NB4 (cell line): Measurements from ENCODE around the gene JPH3.

Source experiments
- DNase-seq: peaks from one replicate; pipeline ENCODE4 v3.0.0; 2010; ENCODE audit warnings: low read depth
- H3K4me3 ChIP-seq: one replicate; pipeline ENCODE4 v1.5.1; 2011; ENCODE audit warnings: mild to moderate bottlenecking, low read depth, low read length, moderate library complexity
- MYC ChIP-seq: IDR thresholded peaks from 2 replicates; pipeline ENCODE4 v1.6.1; 2011; ENCODE audit warnings: low read depth, low read length
- POLR2A ChIP-seq: IDR thresholded peaks from 2 replicates; pipeline ENCODE4 v1.6.1; 2011; ENCODE audit warnings: mild to moderate bottlenecking; ENCODE audit not compliant: insufficient read length; ENCODE audit errors: extremely low read depth
- TF ChIP-seq, protein P1 (sequence below): IDR thresholded peaks from one replicate; pipeline ENCODE4 v1.5.1; 2012; ENCODE audit warnings: low read depth, low read length
- TF ChIP-seq, protein P2 (sequence below): IDR thresholded peaks from 2 replicates; pipeline ENCODE4 v1.6.1; 2011; ENCODE audit warnings: low read depth, low read length

The JPH3 gene

GRCh38 chr16:87671715-87672270, 69.5 kb downstream of the JPH3 start:
- no peak overlapping the region for H3K4me3 ChIP-seq
- no peak for TF ChIP-seq MYC
- TF ChIP-seq POLR2A = no peak
- TF ChIP-seq, protein P1, sequence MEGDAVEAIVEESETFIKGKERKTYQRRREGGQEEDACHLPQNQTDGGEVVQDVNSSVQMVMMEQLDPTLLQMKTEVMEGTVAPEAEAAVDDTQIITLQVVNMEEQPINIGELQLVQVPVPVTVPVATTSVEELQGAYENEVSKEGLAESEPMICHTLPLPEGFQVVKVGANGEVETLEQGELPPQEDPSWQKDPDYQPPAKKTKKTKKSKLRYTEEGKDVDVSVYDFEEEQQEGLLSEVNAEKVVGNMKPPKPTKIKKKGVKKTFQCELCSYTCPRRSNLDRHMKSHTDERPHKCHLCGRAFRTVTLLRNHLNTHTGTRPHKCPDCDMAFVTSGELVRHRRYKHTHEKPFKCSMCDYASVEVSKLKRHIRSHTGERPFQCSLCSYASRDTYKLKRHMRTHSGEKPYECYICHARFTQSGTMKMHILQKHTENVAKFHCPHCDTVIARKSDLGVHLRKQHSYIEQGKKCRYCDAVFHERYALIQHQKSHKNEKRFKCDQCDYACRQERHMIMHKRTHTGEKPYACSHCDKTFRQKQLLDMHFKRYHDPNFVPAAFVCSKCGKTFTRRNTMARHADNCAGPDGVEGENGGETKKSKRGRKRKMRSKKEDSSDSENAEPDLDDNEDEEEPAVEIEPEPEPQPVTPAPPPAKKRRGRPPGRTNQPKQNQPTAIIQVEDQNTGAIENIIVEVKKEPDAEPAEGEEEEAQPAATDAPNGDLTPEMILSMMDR = no peak
- TF ChIP-seq, protein P2, sequence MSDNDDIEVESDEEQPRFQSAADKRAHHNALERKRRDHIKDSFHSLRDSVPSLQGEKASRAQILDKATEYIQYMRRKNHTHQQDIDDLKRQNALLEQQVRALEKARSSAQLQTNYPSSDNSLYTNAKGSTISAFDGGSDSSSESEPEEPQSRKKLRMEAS = no peak
- DNase-seq = no peak

DNA sequence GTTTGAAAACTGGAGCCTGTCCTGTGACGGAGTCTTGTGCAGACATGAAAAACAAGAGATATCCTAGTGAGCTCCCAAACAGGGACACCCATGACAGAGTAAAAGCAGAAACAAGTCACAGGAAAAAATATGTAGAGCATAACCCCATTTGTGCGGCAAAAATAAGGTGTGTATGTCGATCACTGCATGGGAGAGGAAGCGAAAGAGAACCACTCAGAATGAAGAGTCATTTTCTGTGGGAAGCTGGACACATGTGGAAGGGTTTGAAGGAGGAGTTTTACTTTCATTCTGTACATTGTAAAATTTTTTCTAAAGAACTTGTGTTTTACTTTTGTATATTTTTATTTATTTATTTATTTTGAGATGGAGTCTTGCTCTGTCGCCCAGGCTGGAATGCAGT, 72.1 kb downstream of the JPH3 start:
- DNase-seq = no peak
- no peak for TF ChIP-seq MYC
- no peak for TF ChIP-seq POLR2A
- TF ChIP-seq, protein P2 = no peak
- TF ChIP-seq, protein P1 = no peak
- H3K4me3 ChIP-seq = no peak overlapping the region

GRCh38 chr16:87675111-87675719, 72.9 kb downstream of the JPH3 start:
- DNase-seq = no peak
- TF ChIP-seq, protein P2 = no peak
- TF ChIP-seq, protein P1 = no peak
- TF ChIP-seq POLR2A (no peak), MYC (no peak)
- H3K4me3 ChIP-seq = no peak overlapping the region

DNA sequence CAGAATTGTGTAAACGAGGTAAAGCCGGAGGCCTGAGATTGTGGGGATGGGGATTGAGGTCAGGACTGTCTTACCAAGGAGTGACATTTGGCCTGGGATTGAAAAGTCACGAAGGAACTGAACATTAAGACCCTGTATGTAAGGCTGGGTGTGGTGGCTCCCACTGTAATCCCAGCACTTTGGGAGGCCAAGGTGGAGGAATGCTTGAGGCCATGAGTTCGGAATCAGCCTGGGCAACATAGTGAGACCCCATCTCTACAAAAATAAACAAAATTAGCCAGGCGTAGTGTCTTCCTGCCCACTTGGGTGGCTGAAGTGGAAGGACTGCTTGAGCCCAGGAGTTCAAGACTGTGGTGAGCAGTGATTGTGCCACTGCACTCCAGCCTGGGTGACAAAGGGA, 75.5 kb downstream of the JPH3 start:
- no peak overlapping the region for H3K4me3 ChIP-seq
- TF ChIP-seq, protein P1 = no peak
- no peak for TF ChIP-seq POLR2A
- TF ChIP-seq, protein P2 = no peak
- TF ChIP-seq MYC = no peak
- no peak for DNase-seq

DNA sequence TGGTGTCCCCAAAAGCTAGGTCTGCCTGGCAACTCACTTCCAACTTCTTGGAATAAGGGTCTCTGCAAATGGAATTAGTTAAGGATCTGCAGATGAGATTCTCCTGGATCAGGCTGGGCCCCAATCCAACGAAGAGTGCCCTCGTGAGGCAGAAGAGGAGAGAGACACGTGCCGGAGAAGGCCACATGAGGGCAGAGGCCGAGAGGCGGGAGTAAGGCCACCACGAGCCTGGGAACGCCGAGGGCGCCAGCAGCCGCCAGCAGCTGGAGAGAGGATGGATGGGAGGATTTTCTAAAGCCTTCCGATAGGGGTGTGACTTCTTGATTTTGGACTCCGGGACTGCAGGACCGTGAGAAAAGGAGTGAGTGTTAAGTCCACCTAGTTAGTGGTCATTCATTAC, 76.3 kb downstream of the JPH3 start:
- TF ChIP-seq, protein P1 = no peak
- TF ChIP-seq, protein P2 = no peak
- TF ChIP-seq POLR2A (no peak), MYC (no peak)
- no peak overlapping the region for H3K4me3 ChIP-seq
- no peak for DNase-seq
